G401.6 (cell line): ENCODE results near the gene IRF1.

Experiments
- FAIRE-seq: peaks from 2 replicates; lab custom pipeline; 2012; peaks lifted over from hg19 to GRCh38; lab: Jason Lieb, UNC

Gene IRF1

DNA sequence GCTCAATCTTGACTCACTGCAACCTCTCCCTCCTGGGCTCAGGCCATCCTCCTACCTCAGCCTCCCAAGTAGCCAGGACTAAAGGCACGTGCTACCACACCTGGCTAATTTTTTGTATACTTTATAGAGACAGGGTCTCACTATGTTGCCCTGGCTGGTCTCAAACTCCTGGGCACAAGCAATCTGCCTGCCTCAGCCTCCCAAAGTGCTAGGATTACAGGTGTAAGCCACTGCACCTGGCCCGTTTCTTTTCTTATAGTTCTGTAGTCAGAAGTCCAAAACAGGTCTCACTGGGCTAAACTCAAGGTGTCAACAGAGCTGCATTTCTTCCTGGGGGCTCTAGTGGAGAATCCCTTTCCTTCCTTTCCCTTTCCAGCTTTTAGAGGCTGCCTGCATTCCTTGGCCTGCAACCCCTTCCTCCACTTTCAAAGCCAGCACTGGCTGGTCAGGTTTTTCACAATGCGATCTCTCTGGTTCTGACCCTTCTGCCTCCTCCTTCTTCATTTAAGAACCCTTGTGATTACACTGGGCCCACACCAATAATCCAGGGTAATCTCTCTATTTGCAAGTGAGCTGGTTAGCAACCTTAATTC, 16.3 kb downstream of the IRF1 start:
- no peak for FAIRE-seq

DNA sequence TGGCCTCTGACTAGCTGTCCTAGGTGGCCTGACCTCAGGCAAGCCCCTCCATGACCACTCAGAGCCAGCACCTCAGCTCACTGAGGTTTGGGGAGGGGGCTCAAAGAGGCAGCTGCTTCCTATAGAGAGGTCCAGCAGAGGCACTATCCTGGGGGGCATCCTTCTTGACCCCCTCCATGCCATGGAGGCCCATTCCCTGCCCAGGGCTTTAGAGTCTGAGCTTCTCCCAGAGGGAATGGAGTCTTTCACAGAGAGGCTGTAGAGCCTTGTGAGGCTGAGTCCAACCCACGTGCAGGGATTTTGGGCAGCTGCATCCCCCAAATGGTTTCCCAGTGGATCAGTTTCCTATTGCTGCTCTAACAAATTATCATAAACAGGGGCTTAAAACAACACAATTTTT, 16.9 kb downstream of the IRF1 start:
- no peak for FAIRE-seq

DNA sequence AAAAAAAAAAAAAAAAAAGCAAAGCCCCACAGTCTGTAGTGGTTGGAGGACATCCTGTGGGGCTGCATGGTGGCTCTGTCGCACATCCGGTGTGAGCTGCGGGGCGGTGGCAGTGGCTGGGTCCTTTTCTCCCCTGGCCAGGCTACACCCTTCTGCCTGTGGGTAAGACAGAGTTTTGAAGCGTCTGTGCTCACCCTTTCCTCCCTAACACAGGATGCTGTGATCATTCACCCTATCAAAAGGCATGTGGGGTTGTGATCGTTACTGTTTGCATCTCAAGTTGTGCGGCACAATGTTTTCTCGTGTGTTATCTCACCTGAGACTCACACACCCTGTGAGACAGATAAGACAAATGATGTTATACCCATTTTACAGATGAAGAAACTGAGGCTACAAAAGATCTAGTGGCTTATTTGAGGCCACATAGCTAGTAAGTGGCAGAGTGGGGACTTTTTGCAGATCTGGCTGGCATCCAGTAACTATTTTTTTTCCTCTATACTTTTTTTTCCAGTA, 17.5 kb downstream of the IRF1 start:
- no peak for FAIRE-seq

DNA sequence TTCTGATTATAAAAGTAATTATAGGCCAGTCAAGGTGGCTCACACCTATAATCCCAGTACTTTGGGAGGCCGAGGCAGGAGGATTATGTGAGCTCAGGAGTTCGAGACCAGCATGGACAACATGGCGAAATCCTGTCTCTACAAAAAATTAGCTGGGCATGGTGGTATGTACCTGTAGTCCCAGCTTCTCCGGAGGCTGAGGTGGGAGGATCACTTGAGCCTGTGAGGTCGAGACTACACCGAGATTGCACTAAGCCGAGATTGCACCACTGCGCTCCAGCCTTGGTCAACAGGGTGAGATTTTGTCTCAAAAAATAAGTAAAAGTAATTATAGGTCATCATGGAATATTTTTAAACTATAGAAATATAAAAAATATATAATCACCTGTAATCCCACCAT, 18.1 kb downstream of the IRF1 start:
- FAIRE-seq = no peak

DNA sequence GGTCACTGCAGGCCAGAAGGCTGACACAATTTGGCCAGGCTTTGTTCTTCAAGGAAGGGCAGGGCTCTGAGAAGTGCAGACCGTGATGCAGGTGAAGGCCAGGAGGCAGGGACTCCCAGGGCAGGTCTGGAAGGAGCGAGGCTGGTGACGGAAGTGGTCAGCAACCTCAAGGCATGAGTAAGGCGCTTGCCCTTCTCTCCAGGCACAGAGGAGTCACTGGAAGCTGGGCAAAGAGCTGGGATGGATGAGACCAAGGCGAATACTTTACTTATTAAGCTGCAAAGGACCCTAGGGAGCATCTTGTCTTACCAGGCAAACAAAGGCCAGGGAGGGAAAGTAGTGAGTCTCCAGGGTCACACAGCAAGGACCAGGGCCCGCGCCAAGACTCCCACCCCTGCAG, 18.6 kb downstream of the IRF1 start:
- no peak for FAIRE-seq

DNA sequence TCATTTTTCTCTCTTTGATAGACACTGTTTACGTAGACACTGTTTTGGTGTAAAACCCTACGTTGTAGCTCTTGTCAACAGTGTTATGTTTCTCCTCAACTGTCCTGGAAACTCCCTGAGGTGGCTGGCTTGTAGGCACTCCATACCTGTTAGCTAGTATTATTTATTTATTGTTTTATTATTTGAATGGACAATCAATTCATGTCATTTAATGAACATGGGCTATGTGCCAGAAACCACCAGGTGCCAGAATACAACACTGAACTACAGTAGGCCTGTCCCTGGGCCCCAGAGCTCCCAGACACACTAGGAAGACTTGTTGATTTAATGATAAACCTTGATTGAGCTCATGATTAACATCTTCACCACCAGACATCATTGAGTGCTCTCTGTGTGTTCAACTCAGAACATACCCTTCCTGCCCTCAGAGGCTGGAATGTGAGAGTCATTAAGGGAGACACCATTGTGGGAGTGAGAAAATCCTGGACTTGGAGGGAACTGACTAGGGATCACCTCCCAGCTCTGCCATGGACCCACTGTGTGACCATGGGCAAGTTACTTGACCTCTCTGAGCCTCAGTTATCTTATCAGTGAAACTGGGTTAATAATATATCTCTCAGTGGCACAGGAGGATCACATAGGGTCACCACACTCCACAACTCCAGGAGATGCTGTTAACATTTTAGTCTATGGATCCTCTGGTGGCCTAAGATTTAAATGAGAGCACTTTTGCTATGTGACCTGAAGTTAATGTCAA, 19.2 kb downstream of the IRF1 start:
- no peak for FAIRE-seq

DNA sequence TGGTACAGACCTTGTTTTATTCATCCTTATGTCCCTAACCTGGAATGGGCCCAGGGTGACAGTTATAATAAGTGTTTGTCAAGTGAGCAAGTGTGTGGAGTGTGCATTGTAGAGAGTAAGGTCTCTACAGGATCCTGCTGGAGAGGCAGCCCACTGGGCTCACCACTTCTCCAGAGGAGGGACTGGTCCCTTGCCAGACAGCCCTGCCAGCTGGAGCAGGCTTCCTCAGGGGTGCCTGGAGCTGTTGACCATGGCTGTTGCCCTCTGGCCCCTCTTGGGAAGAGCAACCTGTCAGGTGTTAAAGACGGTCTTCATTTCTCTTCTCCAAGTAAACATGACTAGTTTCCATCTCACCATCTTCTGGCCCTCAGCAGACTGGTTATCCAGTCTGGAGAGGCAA, 20.0 kb downstream of the IRF1 start:
- FAIRE-seq = no peak

DNA sequence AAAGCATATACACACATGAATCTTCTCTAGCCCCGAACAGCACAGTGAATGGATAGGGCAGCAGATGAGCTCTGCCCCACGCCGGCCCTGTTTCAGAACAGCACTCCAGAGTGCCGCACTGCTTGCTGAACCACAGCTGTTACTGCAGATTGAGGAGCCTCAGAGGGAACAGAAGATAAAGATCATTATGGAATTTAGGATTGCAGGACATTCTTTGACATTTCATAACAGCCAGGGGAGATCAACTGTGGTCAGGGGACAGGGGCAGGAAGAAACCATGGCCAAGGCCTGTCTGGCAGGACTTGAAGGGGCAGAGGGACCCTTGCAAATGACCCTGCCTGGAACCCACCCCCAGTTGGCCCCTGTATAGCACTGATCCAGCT, 20.6 kb downstream of the IRF1 start:
- FAIRE-seq = no peak

DNA sequence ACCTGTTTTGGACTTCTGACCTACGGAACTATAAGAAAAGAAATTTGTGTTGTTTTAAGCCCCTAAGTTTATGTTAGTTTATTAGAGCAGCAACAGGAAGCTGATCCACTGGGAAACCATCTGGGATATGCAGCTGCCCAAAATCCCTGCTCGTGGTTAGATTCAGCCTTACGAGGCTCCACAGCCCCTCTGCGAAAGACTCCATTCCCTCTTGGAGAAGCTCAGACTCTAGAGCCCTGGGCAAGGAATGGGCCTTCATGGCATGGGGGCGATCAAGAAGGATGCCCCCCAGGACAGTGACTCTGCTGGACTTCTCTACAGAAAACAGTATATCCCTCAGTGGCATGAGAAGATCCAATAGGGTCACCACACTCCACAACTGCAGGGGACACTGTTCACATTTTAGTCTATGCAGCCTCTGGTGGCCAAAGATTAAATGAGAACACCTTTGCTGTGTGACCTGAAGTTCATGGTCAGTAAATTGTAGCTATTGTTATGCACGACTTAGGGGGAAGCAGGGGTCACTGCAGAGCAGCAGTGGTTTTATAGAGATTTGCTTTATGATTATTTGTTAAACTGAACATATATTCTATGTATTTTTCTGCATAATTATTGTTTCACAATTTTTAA, 21.1 kb downstream of the IRF1 start:
- FAIRE-seq = no peak

DNA sequence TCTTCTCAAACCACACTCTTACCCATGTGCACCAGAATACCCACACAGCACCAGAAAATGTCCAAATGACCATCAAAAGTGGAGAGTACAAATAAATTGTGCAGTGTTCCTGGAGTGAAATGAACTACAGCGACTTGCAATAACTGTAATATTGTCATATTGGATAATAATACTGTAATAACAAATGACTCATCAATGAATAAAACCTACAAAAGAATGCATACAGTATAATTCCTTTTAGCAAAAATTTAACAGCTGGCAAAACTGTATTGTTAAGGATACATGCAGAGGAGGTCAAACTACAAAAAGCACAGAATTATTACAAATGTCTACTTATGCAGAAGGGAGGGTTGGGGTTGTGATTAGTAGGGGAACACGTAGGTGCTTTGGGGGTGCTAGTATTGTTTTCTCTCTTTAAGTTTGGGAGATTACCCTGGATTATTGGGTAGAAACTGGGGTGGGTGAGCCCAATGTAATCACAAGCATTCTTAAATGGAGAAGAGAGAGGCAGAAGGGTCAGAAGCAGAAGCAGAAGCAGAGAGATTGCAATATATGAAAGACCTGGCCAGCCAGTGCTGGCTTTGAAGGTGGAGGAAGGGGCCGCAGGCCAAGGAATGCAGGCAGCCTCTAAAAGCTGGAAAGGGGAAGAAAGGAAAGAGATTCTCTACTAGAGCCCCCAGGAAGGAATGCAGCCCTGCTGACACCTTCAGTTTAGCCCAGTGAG, 21.8 kb downstream of the IRF1 start:
- FAIRE-seq = no peak

DNA sequence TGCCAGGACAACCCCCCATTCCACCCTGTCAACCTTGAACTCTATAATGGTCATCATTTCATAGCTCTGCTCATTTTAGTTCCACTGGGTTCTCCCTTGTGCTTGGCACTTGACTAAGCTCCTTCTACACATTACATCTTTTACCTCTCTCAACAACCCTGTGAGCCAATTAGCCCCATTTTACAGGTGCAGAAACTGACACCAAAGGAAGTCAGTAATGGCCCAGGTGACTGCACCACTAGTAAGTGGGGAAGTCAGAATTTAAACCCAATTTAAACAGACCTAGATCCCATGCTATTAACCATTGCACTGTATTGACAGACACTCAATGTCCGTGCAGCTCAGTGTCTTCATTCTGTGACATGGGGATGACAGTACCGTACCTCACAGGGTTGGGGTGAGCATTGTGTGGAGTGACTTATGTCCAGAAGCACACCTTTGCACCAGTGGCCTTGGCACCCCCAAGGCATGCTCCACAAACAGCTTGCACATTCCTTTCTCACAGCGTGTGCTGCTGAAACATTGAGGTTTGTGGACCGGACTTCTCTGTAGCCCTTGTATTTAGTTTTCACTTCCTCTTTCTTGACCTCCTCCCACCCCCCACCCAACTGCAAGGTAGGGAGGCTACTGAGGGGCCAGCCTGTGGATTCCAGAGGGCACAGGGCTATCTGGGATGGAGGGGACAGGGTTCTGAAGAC, 23.1 kb downstream of the IRF1 start:
- no peak for FAIRE-seq

DNA sequence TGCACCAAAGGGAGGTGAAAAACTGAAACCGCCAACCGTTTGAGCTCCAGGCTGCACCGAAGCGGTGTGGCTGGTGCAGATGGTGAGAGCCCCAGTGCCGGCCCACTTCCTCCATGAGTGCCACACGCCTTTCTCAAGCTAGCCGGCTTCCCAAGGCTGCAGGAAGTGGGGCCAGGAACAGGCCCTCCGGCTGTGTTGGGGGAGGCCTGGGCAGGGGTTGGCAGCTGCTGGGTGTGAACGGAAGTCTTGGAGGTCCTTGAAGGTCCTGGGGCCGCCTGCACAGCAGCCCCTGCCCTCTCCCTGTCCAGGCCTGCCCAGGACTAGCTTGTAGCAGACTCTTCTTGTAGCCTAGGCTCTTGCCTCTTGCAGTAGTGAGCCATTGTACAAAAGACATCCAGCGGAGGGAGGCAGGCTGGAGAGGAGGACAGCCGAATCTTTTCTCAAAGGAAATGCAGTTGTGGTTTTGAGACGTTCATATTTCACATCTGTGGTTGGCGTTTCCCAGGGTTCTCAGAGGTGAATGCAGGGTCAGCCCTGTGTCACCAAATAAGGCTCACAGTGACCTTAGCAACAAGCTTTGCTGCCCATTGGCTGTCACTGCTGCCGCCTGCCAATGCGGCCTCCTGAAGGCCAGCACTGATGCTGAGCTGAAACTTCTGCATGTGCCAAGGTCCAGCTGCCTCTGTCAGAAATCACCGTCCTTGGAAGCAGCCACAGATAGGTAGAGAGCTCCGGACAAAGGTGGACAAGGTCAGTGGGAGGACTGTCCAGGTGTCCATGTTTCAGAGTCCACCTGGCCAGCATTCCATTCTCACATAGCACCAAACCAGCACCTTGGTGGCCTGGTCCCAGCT, 23.9 kb downstream of the IRF1 start:
- FAIRE-seq = no peak

DNA sequence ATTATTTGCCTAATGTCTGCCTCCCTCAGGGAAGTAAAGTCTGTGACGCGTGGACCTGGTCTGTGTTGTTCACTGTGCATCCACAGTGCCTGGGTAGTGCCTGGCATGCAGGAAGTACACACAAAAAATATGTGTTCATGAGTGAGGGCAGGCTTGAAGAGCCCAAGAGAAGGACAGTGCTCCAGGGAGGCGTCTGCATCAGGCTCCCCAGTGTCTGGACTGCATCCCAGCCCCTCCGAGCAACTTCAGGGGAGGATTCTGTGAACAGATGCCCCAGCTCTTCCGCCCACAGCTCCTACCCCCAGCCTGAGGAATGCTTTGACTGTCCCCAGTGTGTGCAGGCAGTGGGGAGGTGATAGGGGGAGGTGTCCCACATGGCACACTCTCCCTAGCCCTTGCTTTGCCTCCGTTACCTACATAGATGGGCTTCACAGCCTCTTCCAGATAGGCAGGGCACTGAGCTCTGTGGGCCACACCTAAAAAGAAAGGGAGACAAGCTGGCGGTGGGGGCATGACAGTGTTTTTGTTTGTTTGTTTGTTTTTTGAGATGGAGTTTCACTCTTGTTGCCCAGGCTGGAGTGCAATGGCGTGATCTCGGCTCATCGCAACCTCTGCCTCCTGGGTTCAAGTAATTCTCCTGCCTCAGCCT, 25.4 kb downstream of the IRF1 start:
- FAIRE-seq = no peak

DNA sequence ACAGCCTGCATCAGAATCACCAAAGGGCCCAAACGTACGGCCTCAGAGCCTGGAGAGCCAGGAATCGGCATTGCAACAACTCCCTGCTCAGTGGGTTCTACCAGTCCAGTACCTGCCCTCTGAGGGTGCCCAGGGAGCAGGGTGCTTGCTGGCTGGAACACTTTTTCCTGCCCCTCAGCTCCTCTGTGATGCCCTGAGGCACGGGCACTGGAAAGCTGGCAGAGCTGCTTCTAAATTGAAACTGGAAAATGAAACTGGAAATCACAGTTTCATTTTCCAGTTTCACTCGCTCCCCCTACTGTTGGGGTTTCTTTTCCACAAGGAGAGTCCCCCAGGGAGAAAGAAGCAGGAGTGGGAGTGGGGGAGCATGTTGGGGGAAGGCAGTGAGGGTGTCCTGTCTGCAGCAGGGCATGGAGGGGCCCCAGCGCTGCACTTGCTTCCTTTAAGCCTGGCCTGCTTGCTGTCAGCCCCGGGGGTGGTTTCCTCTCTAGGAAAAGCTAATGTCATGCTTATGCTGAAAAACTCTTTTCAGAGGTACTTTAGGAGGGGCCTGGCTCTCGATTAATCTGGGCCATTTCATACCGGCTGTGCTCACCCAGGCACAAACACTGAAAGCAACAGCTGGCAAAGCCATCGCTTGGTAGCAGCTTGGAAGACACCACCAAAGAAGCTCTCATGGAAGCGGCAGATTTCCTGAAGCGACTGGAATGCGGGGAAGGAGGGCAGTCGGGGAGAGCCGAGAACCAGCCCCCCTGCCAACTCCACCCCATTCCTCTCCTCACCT, 26.2 kb downstream of the IRF1 start:
- no peak for FAIRE-seq

DNA sequence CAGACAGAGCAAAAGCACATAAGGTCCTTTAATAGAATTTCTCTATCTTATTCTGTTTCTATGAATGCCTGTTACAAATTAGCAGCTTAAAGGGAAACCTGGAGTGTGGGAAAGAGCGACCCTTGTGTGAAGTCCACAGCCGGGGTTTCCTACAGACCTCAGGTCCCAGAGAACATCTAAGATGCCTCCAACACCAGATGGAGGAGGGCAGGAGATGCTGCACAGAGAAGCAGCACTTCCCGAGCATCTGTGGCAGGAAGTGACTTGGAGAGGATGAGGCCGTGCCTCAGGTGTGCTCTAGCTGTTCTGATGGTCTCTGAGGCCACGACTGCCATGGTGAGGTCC, 26.8 kb downstream of the IRF1 start:
- FAIRE-seq = no peak

DNA sequence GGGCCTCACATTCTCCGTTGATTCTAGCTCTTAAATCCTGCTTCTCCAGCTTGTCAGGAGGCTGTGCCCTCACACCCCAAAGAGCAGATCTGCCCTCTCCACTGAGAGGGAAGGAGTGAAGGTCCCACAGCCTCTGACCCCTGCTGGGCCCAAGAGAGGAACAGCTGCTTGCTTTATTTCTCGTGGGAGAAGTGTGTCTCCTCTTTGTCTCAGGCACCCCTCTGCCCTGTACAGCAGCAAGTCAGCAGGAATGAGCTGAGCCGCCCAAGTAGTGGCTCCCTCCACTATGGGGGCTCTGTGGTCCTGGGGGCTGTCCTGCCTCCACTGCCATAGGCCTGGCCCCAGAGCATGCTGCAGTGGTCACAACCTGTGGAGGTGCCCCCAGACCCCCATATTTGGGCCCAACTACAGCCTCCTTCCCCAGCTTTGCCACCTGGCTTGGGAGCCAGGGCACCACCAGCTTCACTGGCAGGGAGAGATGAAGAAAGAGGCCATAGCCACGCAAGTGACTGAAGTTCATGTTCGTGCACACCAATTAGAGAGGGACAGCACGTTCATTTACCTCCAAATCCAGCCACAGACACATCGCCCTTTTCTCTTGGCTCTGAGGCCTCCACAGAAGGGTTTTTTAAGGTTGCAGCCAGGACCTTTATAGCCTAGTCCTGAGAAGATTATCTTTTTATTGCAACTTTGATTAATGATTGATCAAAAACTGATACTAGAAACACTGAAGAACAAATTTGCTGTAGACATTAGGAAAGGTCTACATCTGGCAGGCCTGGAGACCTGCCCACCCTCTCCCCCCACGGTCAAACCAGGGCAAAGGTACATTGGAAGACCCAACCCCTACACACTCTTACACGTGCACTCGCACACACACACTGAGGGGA, 27.5 kb downstream of the IRF1 start:
- no peak for FAIRE-seq

DNA sequence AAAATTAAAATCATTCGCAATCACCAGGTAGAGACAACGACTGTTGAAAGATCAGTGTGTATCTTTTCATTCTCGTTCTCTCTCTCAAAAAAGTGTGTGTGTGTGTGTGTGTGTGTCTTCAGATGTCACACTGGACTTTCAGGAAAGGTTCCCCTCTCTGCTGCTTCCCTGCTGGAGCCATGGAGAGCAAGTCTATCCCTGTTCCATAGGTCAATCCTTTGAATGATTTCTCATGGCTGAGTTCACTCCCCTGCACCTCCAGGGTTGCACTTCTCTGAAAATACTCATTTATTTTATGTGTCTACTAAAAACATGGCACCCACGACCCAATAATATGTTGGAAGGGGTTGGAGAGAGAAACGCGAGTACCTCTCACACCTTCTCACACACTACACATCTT, 28.2 kb downstream of the IRF1 start:
- no peak for FAIRE-seq

DNA sequence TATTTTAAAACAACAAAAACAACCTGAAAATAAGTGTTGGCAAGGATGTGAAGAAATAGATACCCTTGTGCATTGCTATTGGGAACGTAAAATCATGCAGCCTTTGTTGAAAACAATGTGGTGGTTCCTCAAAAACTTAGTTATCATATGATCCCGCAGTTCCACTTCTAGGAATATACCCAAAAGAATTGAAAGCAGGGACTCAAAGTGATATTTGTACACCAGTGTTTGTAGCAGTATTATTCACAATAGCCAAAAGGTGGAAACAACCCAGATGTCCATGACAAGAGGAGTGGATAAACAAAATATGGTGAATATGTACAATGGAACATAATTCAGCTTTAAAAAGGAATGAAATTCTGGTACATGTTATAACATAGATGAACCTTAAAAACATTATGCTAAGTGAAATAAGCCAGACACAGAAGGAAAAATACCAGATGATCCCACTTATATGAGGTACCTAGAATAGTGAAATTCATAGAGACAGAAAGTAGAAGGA, 29.0 kb downstream of the IRF1 start:
- no peak for FAIRE-seq
